ENCODE measurements around the gene SKA3.

DNA sequence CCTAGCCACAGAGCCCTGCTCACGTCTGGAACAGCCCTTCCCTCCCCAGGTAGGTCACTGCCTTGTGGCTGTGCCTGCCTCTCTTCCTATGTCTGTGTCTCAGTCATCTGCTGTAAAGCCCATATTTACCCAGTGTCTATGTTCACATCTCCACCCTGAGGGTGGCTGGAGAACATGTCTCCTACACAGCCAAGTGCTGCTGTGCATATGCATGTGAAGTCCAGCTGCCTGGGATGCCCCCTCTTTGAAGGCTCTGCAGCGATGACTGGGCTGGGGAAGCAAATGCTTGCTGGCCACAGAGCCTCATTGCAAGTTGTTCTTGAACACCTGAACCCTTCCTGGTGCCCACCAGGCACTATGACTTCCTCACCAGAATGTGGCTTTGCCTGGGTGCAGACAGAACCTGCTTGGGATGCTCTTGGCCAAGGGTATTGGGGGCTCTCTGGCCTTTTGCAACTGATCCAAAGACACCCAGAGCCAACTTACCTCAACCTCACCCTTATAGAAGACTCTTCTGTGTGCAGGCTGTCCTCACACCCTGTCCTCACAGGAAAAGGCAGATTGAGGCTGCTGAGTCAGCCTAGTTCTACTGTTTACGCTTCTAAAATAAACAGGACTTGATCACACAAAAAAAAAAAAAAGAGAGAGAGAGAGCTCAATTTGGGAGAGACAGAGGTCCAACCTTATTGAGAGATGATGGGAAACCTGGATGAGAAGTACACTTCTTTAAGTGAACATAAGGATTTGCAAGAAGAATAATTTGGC, 26.6 kb upstream of the SKA3 start:
- TF ChIP-seq, protein P1, sequence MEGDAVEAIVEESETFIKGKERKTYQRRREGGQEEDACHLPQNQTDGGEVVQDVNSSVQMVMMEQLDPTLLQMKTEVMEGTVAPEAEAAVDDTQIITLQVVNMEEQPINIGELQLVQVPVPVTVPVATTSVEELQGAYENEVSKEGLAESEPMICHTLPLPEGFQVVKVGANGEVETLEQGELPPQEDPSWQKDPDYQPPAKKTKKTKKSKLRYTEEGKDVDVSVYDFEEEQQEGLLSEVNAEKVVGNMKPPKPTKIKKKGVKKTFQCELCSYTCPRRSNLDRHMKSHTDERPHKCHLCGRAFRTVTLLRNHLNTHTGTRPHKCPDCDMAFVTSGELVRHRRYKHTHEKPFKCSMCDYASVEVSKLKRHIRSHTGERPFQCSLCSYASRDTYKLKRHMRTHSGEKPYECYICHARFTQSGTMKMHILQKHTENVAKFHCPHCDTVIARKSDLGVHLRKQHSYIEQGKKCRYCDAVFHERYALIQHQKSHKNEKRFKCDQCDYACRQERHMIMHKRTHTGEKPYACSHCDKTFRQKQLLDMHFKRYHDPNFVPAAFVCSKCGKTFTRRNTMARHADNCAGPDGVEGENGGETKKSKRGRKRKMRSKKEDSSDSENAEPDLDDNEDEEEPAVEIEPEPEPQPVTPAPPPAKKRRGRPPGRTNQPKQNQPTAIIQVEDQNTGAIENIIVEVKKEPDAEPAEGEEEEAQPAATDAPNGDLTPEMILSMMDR (IDR thresholded peaks at IDR 0.05): no peak
- TF ChIP-seq POLR2A (IDR thresholded peaks at IDR 0.05): no peak
- no peak for TF ChIP-seq POLR2AphosphoS5 (IDR thresholded peaks at IDR 0.05; ENCODE audit: insufficient read depth in 1 of 2, low read depth in 1 of 2)
